GM18505 (cell line): Measurements from ENCODE around the gene SMCO1.
"Not testable (repeated sequence)": the region's sequence is repeated elsewhere in the genome, so short reads cannot be mapped to it uniquely, and the experiment has no call there.

Source experiments
- ATAC-seq: cut with Tn5 transposase; IDR thresholded peaks from one replicate; pipeline ENCODE4 v1.9.1; 2021; ENCODE audit not compliant: unreplicated experiment
- POLR2A ChIP-seq: IDR thresholded peaks from 4 replicates; pipeline ENCODE4 v1.6.1; 2011; ENCODE audit warnings: borderline replicate concordance; ENCODE audit not compliant: insufficient read depth, insufficient read length; ENCODE audit errors: extremely low read depth

The SMCO1 gene

DNA sequence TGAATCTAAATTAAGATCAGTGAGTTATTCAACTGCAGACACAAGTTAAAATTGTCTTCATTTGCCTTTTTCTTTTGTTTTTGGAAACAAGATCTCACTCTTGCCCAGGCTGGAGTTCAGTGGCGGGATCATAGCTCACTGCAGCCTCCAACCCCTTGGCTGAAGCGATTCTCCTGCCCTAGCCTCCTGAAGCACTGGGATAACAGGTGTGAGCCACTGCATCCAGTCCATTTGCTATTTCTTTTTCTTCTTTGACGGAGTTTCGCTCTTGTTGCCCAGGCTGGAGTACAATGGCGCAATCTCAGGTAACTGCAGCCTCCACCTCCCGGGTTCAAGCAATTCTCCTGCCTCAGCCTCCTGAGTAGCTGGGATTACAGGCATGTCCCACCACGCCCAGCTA is 21.9 kb downstream of the SMCO1 start:
- no peak for TF ChIP-seq POLR2A
- no peak for ATAC-seq

DNA sequence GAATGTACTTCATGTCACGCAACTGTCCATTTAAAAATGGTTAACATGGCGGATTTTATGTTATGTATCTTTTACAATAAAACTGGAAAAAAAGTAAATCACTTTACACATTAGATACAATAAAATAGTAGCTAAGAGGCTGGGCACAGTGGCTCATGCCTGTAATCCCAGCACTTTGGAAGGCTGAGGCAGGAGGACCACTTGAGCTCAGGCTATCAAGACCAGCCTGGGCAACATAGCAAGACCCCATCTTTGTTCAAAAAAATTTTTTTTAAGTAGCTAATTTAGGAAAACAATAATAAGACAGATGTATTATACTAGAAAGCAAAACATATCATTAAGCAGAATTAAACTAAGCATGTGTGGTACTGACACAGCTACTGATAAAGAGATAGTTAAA is 23.1 kb downstream of the SMCO1 start:
- TF ChIP-seq POLR2A = no peak

DNA sequence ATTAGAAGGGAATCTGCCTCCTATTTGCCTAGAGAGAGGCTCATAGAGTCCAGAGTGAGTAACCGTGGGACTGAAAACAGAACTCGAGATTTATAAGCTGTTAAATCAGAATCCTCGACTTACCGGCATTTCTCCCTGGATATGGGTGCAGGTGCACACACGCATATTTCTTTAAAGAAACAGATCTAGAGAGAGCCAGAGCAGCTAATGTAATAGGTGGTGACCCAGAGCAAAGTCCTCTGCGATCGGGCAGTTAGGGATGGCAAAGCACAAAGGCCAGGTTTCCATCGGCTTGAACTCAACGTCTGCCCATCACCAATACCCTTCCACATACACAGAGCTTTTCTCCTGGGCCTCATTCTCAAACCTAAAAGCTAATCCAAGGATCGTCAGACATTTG is 25.4 kb downstream of the SMCO1 start:
- no peak for ATAC-seq
- TF ChIP-seq POLR2A = no peak

More for the DNA sequence above, 23.1 kb downstream of the SMCO1 start:
- no peak for ATAC-seq

- no peak for ATAC-seq
- no peak for TF ChIP-seq POLR2A
These were observed 28.9 kb downstream of the SMCO1 start for GRCh38 chr3:196486263-196486662.

- no peak for TF ChIP-seq POLR2A
- ATAC-seq = no peak
These were observed 37.5 kb downstream of the SMCO1 start for GRCh38 chr3:196477678-196478077.

- TF ChIP-seq POLR2A = no peak
- ATAC-seq = no peak
These were observed 42.9 kb downstream of the SMCO1 start for GRCh38 chr3:196472286-196472685.

DNA sequence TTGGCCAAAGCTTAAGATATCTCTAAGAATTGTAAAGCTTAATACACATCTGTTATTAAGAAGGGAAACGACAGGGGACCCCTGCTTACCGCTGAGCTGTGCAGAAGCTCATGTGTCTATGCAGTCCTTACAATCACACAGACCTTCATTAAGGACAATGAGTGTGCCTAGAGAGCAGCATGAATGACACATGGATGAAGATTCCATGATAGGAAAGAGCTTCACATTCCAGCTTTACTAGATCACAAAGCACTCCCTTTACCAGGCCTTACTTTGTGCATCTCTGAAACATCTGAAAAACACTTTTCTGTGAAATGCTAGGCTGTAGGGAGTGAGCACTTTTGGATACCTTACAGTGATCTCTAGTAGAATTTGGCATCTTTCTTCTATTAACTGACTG is 43.6 kb downstream of the SMCO1 start:
- TF ChIP-seq POLR2A = no peak
- no peak for ATAC-seq

DNA sequence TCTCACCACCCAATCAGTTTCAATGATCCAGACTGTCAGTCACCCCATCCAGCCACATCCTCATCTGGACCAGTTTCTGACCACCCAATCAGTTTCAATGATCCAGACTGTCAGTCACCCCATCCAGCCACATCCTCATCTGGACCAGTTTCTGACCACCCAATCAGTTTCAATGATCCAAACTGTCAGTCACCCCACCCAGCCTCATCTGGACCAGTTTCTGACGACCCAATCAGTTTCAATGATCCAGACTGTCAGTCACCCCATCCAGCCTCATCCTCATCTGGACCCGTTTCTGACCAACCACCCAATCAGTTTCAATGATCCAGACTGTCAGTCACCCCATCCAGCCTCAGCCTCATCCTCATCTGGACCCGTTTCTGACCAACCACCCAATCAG is 45.0 kb downstream of the SMCO1 start:
- ATAC-seq = not testable (repeated sequence)

DNA sequence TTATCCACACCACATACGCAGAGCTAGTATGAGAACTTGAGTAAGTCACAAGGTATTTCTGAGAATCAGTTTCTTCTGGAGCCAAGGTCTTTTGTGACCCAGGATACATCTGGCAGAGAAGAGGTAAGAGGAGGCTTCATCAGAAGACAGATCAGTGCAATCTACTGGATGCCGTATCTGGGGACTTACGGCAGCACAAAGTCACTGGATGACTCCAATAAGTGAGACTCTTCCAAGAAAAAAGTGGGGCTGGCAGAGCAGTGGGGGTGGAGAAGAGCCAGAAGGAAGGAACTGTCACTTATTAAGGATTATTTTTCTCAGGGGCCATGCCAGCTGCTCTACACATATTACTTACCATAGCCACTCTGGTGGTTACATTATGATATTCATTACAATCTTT is 51.3 kb downstream of the SMCO1 start:
- no peak for ATAC-seq

GRCh38 chr3:196463478-196463756 is 51.7 kb downstream of the SMCO1 start:
- ATAC-seq = no peak
- no peak for TF ChIP-seq POLR2A

More for the DNA sequence above, 51.3 kb downstream of the SMCO1 start:
- TF ChIP-seq POLR2A = no peak

- ATAC-seq = not testable (repeated sequence)
These were observed 52.3 kb downstream of the SMCO1 start for GRCh38 chr3:196462680-196463477.

- no peak for ATAC-seq
- no peak for TF ChIP-seq POLR2A
These were observed 57.1 kb downstream of the SMCO1 start for GRCh38 chr3:196458063-196458462.

GRCh38 chr3:196457470-196457869 is 57.7 kb downstream of the SMCO1 start:
- ATAC-seq = not testable (repeated sequence)
